NCI-H1694 (cell line): ENCODE data around the gene UNC119B.

Experiments
- DNase-seq: peaks from one replicate; lab custom pipeline; 2025; lab: John Stamatoyannopoulos, UW

The UNC119B gene

DNA sequence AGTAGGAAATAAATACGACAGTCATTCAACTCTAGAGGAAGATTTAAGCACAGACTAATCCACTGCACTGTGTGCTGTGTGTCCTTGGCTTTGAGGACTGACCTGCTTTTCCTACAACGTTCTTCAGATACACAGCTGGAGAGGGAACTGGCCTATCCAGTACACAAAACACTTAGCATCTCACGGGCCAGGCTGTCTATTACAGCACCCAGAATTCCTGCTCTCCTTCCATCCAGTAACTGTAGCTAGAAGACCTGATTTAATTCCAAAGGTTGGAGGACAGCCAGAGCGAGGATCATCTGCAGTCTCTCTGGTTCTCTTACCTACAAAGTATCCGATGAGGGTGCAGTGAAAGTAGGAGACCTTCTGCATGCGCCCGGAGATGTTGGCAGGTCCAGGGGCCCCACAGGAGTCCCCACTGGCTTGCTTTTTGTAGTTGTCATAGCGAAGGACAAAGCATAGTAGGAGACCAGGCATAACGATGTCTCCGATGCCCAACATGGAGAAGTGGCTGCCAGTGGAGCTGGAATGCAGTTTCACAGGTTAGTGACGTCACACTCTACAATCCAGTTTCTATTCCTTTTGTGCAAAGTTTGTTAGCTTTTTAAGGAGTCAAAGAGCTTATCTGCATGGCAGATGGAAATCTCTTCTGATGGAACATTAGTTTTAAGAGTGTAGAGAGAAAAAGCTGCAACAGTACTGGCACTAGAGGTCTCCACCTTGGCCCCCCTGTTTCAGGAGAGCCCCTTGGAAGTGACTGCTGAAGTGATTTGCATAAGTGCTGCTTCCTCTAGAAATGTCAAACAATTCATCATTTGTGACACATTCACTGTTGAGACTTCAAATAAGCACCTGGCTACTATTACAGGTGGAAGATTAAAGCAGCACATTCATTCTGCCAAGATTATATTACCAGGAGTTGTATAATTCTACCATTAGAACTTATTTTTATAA, 57.1 kb downstream of the UNC119B start:
- DNase-seq = no peak

DNA sequence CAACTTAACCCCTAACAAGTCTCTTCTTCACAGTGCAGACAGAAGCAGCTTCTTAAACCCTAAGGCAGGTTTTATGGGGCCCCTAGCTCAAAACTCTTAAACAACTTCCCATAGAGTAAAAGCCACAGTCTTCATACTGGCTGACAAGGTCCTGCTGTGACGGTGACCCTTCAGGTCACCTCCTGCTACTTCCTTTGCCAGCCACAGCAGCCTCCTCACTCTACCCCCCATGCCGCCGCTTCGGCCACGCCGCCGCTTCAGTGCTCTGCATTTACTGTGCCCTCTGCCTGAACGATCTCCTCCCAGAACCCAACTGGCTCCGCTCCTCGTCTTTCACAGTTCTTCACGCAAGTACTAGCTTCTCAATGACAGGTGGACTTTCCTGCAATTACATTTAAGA, 60.8 kb downstream of the UNC119B start:
- DNase-seq = no peak
